Activated CD4-positive, alpha-beta T cell treated with anti-CD3 and anti-CD28 coated beads, Interleukin-2, Interleukin-4, amounts not matched to agents 100 ng/mL and 50 ng/mL, durations not matched to agents 16 hours and 8 hours (primary cell): Measurements from ENCODE around the gene ARHGAP22.

Experiments
- DNase-seq: peaks from one replicate; pipeline ENCODE4 v3.0.0-alpha.2; 2020; ENCODE audit warnings: low spot score

ARHGAP22 gene

DNA sequence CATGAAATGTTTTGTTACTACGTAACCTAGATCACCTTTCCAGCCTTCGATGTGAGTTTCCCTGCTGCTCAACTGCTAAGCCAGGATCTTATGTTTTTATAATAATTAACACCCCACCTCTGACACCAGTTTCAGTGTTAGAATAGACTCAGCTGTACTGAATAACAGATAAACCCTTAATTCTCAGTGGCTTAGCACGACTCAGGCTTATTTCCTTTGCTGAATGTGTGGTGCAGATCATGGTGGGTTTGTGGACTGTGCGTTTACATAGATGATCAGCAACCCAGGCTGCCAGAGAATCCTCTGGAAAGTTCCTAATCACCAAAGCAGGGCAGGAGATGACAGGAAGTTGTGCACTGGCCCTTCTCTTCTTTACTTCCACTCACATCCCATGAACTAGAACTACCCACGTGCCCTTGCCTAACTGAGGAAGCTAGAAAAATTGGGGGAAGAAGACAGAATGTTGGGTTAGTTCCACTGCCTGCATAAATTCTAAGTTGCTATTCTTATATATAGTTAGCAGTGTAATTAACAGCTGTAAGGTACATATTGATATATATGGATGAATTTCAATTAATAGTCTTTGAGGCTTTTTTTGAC lies 186.6 kb downstream of the ARHGAP22 start:
- DNase-seq: no peak

DNA sequence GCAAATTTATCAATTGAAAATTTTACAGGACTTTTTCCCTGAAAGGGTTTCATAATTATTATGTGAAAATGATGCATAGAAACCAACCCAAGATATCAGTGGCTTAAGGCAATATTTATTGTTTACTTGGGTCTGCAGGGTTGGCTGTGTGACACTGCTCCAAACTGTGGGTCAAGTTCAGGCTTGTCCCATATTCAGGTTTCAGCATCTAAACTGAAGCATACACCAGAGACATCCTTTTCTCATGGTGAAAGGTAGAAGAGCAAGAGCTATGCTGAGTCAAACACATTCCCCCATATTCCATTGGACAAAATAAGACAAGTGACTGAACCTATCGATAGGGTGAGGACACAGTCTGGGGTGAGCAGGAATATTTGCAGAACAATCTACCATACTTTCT lies 187.5 kb downstream of the ARHGAP22 start:
- no peak for DNase-seq

DNA sequence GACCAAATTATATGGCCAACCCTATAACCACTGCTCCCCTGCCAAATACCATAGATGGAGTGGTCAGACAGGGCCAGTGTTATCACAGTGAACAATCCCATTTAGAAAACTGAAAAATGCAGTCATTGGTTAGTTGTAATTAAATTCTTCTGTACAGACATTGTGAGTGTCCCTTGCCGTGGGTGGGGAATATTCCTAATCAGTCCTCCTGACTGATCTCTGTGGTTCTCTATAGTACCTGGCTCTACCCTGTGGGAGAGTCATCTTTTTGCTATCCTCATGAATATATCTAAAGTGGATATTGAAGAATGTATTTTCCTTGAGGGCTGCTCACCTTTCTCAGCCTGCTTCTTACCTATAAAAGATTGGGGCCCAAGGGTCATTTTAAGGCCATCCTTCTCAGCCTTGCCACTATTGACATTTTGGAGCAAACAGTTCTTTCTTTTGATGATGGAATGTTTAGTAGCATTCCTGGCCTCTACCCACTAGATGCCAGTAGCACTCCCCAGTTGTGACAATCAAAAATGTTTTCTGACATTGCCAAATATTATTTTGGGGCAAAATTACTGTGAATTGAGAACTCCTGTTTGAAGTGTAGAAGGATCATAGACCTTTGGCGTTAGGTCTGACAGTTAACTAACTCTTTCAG lies 188.2 kb downstream of the ARHGAP22 start:
- no peak for DNase-seq

DNA sequence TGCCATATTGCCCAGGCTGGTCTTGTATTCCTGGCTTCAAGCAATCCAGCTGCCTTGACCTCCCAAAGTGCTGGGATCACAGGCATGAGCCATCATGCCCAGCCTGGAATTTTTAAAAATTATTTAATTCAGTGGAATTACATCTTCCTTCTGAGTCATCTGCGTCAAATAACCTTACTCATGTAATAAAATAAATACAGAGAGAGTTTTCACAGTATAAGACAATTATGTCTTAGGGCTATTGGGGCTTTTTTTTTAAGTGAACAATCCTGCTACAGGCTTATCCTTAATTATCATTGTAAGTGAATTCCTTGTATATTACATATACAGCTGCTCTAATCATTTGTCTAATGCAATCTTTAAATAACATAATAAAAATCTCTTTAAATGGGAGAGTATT lies 190.1 kb downstream of the ARHGAP22 start:
- DNase-seq: no peak

DNA sequence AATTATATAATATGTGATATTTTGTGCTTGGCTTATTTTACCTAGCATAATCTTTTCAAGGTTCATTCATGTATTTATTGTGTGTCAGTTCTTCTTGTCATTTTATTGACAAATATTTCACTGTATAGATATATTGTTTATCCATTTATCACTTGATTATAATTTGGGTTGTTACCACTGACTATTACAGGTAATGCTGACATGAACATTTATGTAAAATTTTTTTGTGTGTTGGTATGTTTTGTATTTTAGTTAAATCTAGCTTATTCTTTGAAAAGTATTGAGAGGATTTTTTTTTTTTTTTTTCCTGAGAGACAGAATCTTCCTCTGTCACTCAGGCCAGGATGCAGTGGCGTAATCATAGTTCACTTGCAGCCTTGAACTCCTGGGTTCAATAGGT lies 190.7 kb downstream of the ARHGAP22 start:
- no peak for DNase-seq

DNA sequence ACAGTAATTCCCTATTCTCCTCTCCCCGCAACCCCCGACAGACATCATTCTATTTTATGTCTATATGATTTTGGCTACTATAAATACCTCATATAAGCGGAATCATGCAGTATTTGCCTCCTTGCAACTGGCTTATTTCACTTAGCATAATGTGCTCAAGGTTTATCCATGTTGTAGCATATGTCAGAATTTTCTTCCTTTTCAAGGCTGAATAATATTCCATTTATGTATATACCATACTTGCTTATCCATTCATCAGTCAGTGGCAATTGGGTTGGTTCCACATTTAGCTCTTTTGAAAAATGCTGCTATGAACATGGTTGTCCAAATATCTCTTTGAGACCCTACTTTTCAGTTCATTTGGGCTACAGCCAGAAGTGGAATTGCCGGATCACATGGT lies 191.9 kb downstream of the ARHGAP22 start:
- DNase-seq: no peak

DNA sequence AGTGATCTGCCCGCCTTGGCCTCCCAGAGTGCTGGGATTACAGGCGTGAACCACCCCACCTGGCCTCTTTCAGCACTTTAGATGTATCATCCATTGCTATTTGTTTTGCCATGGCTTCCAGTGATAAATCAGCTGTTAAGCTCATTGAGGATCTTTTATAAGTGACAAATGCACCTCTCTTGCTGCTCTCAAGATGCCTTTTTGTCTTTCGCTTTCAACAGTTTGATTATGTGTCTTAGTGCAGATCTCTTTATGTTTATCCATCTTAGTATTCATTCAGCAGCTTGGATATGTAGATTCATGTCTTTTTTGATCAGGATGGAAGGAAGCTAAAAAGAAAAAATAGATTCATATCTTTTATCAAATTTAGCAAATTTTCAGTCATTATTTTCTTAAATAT lies 192.8 kb downstream of the ARHGAP22 start:
- DNase-seq: no peak

DNA sequence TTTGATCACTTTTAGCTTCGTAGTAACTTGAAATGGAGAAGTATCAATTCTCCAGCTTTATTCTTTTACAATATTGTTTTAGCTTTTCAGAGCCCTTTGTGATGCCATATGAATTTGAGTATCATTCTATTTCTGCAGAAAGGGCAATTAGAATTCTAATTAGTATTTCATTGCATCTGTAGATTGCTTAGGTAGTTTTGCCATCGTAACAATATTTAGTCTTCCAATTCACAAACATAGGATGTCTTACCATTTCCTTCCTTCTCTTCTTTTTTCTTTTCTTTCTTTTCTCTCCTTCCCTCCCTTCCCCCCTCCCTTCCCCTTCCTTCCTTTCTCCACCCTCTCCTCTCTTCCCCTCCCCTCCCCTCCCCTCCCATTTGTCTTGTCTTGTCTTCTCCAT lies 193.4 kb downstream of the ARHGAP22 start:
- DNase-seq: no peak

DNA sequence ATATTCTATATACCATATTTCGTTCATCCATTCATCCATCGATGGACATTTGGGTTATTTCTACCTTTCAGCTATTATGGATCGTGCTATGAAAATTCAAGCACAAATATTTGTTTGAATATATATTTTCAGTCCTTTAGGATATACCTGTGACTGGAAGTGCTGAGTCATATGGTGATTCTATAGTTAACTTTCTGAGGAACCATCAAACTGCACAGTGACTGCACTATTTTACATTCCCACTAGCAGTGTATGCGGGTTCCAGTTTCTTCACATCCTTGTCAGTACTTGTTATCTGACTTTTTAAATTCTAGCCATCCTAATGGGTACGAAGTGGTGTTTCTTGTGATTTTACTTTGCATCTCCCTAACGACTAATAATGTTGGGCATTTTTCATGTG lies 194.4 kb downstream of the ARHGAP22 start:
- no peak for DNase-seq

DNA sequence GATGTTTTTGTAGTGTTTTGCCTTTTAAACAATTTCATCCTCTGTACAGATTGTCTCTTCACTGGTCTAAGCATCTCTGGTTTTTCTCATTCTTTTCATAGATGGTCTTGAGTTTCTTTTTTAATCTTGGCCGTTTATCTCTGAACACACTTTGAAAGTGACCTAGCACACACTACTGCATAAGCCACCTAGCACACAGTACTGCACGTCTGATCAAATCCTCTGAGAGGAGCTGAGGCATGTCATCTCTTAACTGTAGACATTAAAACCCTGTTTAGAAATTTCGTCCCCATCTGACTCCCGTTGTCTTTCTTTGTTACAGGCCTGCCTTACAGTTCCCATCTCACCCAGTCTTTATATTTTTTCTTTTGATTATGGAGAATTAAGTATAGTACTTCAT lies 198.2 kb downstream of the ARHGAP22 start:
- no peak for DNase-seq

DNA sequence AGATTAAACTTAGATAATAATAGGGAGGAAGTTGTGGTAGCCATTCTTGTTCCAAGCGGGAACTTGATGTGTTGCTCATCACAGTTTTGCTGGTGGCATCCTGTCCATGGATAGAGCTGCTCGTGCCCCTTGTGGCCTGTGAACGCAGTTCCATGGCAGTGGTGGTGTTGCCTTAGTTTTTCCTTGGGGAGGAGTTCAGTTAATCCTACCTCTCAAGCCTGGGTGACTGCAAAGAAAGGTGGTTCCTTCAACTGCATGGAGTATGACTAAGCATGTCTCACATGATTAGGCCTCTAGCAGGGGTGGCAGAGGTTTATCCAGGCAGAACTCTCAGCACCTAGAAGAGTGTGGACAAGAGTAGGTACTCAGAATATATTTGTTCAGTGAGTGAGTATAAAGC lies 198.7 kb downstream of the ARHGAP22 start:
- DNase-seq: no peak

DNA sequence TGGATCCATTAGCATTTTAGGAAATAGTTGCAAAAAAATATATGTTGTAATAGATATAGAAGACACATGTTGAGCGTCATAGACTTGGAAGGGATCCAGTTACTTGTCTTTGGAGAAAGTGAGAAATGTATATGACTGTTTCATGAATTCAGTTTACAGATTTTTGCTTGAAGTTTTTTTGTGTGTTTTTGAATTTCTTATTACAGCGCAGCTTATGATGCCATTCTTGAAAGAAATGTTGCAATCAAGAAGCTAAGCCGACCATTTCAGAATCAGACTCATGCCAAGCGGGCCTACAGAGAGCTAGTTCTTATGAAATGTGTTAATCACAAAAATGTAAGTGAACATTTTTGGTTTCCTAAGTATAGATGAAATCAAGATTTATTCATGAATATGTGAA lies 200.2 kb downstream of the ARHGAP22 start:
- no peak for DNase-seq

DNA sequence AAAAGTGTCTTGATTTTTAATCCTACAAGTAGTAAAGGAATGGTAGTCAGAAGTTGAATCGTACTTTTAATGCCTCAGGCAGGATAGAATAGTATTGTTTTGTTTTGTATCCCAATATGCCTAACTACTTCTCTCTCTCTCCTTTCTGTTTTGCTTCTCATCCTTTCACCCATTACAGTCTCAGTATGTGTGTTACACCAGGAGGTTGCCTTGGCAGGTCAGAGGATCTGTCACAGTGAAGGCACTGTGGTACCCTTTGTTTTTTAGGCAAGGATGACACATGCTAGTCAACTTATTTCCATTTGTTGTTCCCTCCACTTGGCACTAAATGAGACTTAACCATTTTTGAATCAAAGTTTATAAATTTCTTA lies 204.0 kb downstream of the ARHGAP22 start:
- DNase-seq: no peak

DNA sequence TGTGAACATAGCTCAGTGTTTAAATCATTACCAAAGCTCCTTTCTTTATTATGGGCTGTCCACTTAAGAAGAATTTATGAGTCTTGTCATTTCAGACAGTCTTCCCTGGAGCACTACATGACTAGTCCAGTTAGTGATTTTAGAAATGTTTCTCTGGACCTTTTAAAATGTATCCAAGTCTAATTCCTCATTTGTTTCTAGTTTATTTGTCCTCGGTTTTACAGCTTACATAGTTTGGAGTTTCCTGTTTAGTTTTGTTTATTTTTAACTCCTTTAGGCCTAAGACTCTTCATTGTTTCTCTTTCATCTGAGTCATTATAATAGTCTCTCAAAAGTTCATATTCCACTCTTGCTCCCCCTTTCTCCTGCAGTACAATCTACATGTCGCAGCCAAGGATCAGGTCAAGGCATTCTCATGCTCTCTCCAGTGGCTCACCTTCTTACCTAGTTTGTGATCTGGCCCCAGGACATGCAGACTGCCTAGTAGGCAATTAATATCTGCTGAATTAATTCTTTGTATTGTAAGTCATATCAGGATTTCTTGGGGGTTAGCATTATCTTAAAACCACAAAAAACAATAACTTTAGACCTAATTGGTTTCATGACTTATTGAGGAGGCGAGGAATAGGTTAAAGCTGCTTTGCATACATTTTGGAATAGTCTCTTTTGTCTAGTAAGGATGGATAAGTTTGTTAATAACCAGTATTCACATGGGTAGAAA lies 204.6 kb downstream of the ARHGAP22 start:
- DNase-seq: no peak

DNA sequence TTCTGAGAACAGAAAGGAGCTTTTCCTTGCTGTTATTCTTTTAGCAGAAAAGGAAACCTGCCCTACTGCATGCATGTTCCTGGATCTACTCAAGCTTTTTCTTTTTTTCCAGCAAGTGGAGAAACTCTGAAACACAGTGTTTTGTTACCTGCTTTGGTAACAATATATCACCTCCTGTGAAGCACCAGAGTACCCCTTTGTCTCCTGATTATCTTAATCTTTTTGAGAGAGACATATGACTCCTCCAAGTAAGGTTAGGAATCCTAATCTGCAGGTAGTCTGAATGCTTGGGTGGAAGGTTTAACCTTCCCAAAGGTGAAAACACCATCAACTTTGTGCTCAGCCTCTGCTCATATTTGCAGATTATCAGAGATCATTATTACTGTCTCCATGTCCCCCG lies 205.3 kb downstream of the ARHGAP22 start:
- no peak for DNase-seq

DNA sequence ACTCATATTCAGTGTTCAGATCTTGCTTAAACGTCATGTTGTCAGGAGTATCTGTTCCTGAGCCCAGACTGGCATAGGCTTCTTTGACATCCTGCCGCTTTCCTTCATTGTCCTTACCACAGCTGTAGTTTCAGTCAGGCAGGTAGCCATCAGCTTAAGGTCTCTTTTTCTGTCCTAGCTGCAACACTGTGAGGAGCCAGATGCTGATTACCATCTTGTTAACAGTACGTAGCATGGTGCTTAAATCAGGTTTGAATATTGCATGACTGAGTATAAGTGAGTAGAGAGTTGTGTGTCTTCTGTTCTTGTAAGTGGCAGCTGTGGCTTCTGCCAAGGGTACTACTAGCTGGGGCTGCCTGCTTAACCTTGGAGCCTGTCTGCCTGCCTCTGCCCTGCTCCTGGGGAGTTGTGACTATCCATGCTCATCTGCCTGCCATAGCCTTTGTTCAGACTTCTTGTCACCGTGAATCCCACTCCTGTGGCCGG lies 205.8 kb downstream of the ARHGAP22 start:
- DNase-seq: no peak

DNA sequence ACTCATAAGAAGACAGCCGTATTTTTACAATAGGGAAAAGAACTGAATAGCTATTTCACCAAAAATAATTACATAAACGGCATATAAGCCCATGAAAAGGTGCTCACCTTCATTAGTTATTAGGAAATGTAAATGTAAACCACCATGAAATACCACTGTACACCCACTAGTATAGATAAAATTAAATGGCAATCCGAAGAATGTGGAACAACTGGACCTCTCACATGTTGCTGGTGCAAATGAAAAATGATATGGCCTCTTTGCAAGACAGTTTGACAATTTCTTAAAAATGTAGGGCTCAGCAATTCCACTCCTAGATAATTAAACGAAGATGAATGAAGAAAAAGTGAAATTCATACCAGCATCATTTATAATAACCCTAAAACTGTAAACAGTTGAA lies 206.6 kb downstream of the ARHGAP22 start:
- no peak for DNase-seq
